8988T (cell line): Measurements from ENCODE around the gene SBF2.

Experiments
- DNase-seq: peaks from one replicate; pipeline ENCODE4 v3.0.0; 2011

The SBF2 gene

DNA sequence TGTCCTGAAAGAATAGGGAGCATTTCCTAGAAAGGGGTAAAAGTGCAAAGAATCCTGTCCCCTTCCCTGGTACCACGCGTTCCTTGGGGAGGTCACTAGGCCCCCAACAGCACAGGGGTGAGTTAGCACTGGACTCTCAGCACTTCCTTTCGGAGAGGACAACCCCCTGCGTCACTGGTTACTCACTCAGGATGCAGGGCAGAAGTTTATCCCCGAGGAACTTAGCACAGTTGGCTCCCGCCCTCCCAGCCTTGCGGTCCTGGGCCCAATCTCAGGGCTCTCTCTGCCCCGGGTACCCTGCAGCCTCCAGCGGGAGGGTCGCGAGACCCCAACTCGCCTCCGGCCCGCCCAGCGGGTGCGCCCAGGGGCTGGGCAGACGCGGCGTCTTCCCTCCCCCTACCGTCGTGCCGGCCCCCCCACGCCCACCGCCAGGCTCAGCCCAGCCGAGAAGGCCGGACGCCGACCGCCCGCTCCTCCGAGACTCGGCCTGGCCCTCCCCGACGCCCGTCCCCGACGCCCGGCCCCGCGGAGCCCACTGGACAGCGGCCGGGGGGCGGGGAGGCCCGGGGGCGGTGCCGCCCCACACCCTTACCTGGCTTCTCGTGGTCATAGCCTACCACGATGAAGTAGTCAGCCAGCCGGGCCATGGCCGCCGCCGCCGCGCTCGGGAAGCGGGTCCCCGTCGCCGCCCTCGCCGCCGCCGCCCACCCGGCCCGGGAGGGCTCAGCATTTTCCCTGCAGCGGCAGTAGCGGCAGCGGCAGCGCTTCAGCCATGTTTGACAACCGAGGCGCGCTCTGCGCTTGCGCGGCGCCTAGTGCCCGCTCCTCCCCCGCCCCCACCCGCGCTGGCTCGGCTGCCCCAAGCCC is at the start of gene SBF2:
TSS of gene SBF2 (minus strand) at position 797 of the 867 bp plus-strand sequence. CDS start at position 647, 150 bp downstream.
- DNase-seq: peak; percentile 73

- no peak for DNase-seq
These were observed 44.3 kb upstream of the SBF2 start for GRCh38 chr11:10338287-10338686.

DNA sequence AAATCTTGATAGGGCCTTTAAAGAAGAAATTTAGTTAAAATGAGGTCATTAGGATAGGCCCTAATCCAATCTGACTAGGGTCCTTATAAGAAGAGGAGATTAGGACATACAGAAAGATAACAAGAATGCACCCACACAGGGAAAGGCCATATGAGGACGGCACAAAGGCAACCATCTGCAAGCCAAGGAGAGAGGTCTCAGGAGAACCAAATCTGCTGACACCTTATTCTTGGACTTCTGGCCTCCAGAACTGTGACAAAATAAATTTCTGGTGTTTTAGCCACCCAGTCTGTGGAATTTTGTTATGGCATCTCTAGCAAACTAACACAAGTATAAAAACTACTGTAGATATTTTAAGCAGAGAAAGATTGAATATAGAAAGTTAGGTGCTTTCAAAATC is 39.5 kb upstream of the SBF2 start:
- DNase-seq: no peak

GRCh38 chr11:10331548-10332289 is 37.7 kb upstream of the SBF2 start:
- DNase-seq: no peak

GRCh38 chr11:10329935-10330334 is 35.9 kb upstream of the SBF2 start:
- no peak for DNase-seq

GRCh38 chr11:10329356-10329755 is 35.3 kb upstream of the SBF2 start:
- DNase-seq: no peak

GRCh38 chr11:10328314-10329098 is 34.5 kb upstream of the SBF2 start:
- no peak for DNase-seq

GRCh38 chr11:10327254-10327653 is 33.2 kb upstream of the SBF2 start:
- DNase-seq: no peak

- DNase-seq: no peak
These were observed 32.3 kb upstream of the SBF2 start for GRCh38 chr11:10326012-10326964.

DNA sequence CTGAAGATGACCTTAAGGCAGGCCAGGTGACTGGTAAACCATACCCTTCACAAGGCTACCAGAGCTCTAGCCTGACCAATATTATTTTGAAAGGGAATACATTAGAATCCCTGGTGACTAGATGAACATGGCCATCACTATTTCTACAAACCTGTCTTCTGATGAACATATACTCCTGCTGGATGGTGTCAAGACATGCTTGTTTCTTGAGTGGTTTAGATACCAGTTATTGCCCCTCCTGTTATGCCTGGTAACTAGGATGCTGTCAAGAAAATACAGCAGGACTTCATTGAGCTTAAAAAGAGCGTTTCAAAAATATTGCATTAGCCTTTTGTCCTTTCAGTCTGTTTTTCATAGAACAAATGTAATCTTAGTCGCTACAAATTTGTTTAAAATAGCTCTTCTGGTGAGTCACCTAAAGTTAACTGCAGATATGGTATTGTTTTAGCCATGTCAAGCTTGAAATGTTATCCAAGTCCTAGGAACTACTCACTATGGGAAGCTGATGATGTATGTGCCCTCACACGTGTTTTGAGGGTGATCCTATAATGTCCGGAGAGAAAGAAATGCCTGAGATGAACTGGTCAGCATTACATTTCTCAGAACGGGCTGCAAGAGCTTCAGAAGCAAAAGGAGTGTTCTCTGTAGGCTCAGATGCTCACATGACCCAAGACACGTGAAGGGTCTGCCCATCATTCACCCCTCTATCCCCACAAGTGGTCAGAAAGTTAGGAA is 31.4 kb upstream of the SBF2 start:
- no peak for DNase-seq

DNA sequence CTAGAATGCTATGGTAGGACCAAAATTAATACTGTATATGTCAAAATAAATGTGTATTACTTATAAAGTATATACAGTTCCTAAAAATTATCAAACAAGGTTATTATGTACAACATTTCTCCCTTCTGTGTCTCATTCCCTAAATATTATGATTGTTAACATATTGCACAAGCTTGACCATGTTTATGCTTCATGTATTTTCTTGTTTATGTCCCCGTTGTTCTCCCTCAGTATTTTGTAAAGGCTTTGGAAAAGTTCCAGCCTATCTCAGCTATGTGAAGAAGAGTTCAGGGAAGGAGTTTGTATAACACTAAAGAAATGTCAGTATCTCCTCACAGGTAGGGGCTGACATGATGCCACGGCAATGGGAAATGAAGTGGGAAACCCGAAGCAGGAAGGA is 30.5 kb upstream of the SBF2 start:
- DNase-seq: no peak

GRCh38 chr11:10323793-10324170 is 29.8 kb upstream of the SBF2 start:
- DNase-seq: no peak

DNA sequence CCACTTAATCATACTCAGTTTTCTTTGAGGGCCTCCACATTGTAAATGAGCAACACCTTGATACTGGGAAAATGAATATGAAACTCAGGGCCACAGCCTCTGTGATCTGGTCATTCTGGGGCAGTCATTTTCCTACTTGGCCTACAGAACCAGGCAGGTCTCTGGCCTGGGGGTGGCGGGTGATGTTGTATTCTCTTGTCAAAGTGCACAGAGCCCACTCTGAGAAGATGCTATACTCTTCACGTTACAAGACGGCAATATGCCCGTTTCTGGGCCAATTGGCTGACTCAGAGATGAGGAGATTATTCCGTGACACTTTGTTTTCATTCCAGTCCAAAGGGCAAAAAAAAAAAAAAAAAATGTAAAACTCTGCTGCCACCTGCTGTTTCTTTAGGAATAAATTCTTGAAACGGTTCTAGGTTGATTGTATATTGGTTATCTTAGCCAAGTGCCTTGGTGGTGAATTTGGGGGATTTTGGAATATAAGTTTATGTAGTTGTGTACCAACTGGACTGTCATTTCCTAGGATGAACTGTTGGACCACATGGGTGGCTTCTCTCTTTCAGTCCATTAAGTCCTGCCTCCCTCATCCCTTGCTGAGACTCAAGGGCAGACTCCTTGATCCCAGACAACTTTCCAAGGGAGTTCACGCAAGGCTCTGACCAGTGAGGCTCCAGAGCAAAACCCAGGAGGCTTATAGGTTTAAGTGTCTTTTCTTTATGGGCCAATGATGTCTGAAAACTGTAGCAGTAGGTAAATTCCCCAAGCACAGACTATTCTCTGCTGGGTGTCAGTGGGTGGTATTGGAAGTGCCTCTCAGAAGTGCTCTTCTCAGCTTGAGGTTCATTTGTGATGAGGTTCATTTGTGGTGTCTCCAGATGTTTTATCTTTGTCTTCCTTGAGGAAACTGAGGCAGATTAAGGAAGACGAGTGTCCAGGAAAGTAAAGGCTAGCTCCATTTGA is 29.1 kb upstream of the SBF2 start:
- no peak for DNase-seq

DNA sequence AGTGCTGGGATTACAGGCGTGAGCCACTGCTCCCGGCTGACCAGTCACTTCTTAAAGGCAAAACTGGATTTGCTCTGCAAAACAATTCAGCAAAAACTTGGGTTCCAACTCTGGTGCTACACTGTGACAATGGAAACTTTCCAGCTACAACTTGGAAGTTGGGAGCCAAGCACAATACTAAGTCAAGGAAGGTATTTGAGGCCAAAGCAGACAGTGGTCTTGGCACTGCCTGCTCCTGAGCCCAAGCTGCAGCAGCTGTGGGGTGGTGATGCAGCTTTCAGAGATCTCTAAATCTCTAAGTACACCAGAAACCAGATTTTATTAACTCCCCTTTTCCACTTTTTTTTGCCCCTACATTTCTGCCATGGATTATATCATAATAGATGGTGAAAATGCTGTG is 28.4 kb upstream of the SBF2 start:
- no peak for DNase-seq

- no peak for DNase-seq
These were observed 26.9 kb upstream of the SBF2 start for GRCh38 chr11:10320736-10321465.

- no peak for DNase-seq
These were observed 25.9 kb upstream of the SBF2 start for GRCh38 chr11:10319702-10320558.

DNA sequence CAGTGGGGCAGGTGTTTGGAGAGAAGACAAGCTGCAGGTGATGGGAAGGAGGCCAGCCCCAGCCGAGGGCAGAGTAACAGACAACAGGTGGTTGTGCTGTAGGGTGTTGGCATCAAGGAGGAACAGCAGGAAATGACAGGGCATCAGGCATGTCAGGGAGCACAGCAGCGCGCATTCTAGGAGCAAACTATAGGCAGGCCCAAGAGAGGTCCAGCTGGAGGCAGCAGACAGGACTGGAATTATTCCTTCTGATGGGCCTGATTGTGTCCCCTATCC is 24.4 kb upstream of the SBF2 start:
- DNase-seq: no peak

DNA sequence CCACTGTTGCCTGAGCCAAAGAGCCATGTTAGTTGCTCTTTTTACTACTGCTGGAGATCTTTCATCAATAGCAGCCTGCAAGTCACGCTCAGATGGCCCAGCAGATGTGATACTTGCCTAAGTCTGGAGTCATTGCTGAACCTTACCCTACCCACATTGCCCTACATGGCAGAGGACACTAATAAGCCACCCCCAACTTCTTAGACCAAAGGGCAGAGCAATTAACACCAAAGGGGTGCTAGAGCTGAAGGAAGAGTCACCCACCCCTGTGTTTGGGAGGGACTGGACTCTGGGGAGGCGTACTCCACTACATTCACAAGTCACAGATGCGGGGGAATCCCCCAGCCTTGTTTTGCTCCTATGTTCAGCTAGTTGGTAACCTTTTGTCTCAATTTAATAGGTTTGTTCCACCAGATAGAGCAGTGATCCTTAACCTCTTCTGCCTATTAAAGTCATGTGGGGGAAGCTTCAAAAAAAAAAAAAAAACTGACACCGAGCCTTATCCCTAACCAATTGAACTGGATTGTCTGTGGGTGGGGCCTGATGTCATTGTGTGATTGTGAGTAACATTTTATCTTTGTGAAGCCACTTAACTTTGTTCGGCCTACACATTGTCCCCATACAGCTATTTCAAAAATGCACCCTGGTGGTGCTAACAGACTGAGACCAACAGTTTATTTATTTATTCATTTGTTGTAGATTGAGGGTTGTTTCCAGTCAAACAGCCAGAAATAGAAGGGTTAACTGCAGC is 23.9 kb upstream of the SBF2 start:
- DNase-seq: no peak
